DND-41 (cell line): ENCODE measurements around the gene LRP8.

ENCODE experiments used
- ATAC-seq: fragments of 200-7000 bp; cut with Tn5 transposase; 3 replicates; pipeline ENCODE4 v1.9.1; 2021; ENCODE audit warnings: low read depth; ENCODE audit not compliant: insufficient read depth
- DNase-seq: peaks from one replicate; pipeline ENCODE4 v3.0.0-alpha.2; 2020
- H2AFZ ChIP-seq: 2 replicates; pipeline ENCODE4 v1.6.0; 2012; ENCODE audit warnings: low read depth, low read length
- H3K27ac ChIP-seq: 2 replicates; pipeline ENCODE4 v1.5.1; 2012; ENCODE audit warnings: low read length, inconsistent platforms
- H3K27me3 ChIP-seq: fragments of 200-600 bp; sonication (generic); 2 replicates; pipeline ENCODE4 v1.6.0; 2012; ENCODE audit warnings: low read length, mild to moderate bottlenecking, inconsistent platforms; ENCODE audit not compliant: insufficient read depth, poor library complexity
- H3K36me3 ChIP-seq: 2 replicates; pipeline ENCODE4 v1.5.1; 2012; ENCODE audit warnings: low read length, inconsistent platforms; ENCODE audit not compliant: insufficient read depth
- H3K4me1 ChIP-seq: 2 replicates; pipeline ENCODE4 v1.5.1; 2012; ENCODE audit warnings: mild to moderate bottlenecking, low read length; ENCODE audit not compliant: insufficient read depth
- H3K4me2 ChIP-seq: 2 replicates; pipeline ENCODE4 v1.6.0; 2012; ENCODE audit warnings: mild to moderate bottlenecking, moderate library complexity, low read length, inconsistent platforms; ENCODE audit not compliant: insufficient read depth
- H3K4me3 ChIP-seq, 2 experiments: fragments of 200-600 bp in 1 of 2; shearing (Covaris generic) in 1 of 2; 2 replicates each; pipeline ENCODE4 v1.5.1; 2012 to 2016; ENCODE audit warnings: inconsistent platforms in 2 of 2, low read length in 2 of 2, mild to moderate bottlenecking in 2 of 2, low read depth in 1 of 2, moderate library complexity in 1 of 2
- H3K79me2 ChIP-seq: 2 replicates; pipeline ENCODE4 v1.6.0; 2012; ENCODE audit warnings: low read length, inconsistent platforms; ENCODE audit not compliant: insufficient read depth
- H3K9ac ChIP-seq: 2 replicates; pipeline ENCODE4 v1.6.0; 2012; ENCODE audit warnings: low read depth, mild to moderate bottlenecking, inconsistent platforms, low read length, moderate library complexity
- H3K9me3 ChIP-seq: 2 replicates; pipeline ENCODE4 v1.5.1; 2012; ENCODE audit warnings: low read length, moderate library complexity, mild to moderate bottlenecking, inconsistent platforms; ENCODE audit not compliant: insufficient read depth, severe bottlenecking
- H4K20me1 ChIP-seq: 2 replicates; pipeline ENCODE4 v1.6.0; 2012; ENCODE audit warnings: low read length; ENCODE audit not compliant: insufficient read depth
- EZH2 ChIP-seq: IDR thresholded peaks from 3 replicates; pipeline ENCODE4 v1.6.1; 2012; ENCODE audit warnings: borderline replicate concordance, low read depth, mild to moderate bottlenecking, moderate library complexity, low read length, inconsistent platforms; ENCODE audit not compliant: severe bottlenecking
- TF ChIP-seq, protein P1 (sequence below): IDR thresholded peaks from 2 replicates; pipeline ENCODE4 v1.5.1; 2012; ENCODE audit warnings: borderline replicate concordance, low read length, moderate library complexity, mild to moderate bottlenecking; ENCODE audit not compliant: poor library complexity, severe bottlenecking; ENCODE audit errors: extremely low read depth

Gene LRP8

DNA sequence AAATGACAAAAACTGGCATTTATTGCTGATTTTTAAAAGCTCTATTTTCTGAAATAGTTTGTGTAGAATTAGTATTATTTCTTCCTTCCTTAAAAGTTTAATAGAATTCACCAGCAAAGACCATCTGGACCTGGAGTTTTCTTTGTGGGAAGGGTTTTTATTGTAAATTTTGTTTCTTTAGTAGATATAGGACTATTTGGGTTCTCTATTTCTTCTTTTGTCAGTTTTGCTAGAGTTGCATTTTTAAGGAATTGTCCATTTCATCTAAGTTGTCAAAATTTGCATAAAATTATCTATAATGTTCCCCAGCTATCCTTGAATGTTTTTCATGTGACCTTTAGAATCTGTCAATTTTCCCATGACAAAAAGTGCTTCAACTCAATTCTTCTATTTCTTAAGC, 28.8 kb upstream of the LRP8 start:
- H3K27ac ChIP-seq, result no peak overlapping the region
- peaks cover 8% of the 10 kb centered on the region for H3K27me3 ChIP-seq
- H3K4me2 ChIP-seq, result no peak overlapping the region
- no peak overlapping the region for H2AFZ ChIP-seq
- no peaks in the 10 kb centered on the region for H3K4me1 ChIP-seq
- no peaks in the 10 kb centered on the region for H4K20me1 ChIP-seq
- ATAC-seq, result no peak
- H3K9me3 ChIP-seq, result peaks cover 10% of the 10 kb centered on the region
- no peak for TF ChIP-seq EZH2
- TF ChIP-seq, protein P1, sequence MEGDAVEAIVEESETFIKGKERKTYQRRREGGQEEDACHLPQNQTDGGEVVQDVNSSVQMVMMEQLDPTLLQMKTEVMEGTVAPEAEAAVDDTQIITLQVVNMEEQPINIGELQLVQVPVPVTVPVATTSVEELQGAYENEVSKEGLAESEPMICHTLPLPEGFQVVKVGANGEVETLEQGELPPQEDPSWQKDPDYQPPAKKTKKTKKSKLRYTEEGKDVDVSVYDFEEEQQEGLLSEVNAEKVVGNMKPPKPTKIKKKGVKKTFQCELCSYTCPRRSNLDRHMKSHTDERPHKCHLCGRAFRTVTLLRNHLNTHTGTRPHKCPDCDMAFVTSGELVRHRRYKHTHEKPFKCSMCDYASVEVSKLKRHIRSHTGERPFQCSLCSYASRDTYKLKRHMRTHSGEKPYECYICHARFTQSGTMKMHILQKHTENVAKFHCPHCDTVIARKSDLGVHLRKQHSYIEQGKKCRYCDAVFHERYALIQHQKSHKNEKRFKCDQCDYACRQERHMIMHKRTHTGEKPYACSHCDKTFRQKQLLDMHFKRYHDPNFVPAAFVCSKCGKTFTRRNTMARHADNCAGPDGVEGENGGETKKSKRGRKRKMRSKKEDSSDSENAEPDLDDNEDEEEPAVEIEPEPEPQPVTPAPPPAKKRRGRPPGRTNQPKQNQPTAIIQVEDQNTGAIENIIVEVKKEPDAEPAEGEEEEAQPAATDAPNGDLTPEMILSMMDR, result no peak
- no peaks in the 10 kb centered on the region for H3K36me3 ChIP-seq
- no peaks in the 10 kb centered on the region for H3K79me2 ChIP-seq
- no peak overlapping the region for H3K4me3 ChIP-seq
- no peak for DNase-seq
- H3K9ac ChIP-seq, result no peak overlapping the region

GRCh38 chr1:53354119-53354518, 26.2 kb upstream of the LRP8 start:
- TF ChIP-seq, protein P1, result no peak
- no peak for TF ChIP-seq EZH2
- no peak for ATAC-seq
- H3K36me3 ChIP-seq, result no peaks in the 10 kb centered on the region

GRCh38 chr1:53352561-53352960, 24.7 kb upstream of the LRP8 start:
- no peak overlapping the region for H3K27ac ChIP-seq
- no peaks in the 10 kb centered on the region for H3K79me2 ChIP-seq
- H3K27me3 ChIP-seq, result peaks cover 4% of the 10 kb centered on the region
- ATAC-seq (no peak), DNase-seq (no peak)
- no peaks in the 10 kb centered on the region for H4K20me1 ChIP-seq
- H3K4me3 ChIP-seq, result no peak overlapping the region
- no peak overlapping the region for H3K4me2 ChIP-seq
- H3K4me1 ChIP-seq, result no peaks in the 10 kb centered on the region
- H3K36me3 ChIP-seq, result no peaks in the 10 kb centered on the region
- H2AFZ ChIP-seq, result no peak overlapping the region
- no peak overlapping the region for H3K9ac ChIP-seq
- TF ChIP-seq EZH2, result no peak
- H3K9me3 ChIP-seq, result peaks cover 6% of the 10 kb centered on the region

More at GRCh38 chr1:53354119-53354518, 26.2 kb upstream of the LRP8 start:
- H3K9ac ChIP-seq, result no peak overlapping the region
- H3K4me3 ChIP-seq, result no peak overlapping the region
- H4K20me1 ChIP-seq, result no peaks in the 10 kb centered on the region
- H3K9me3 ChIP-seq, result peaks cover 10% of the 10 kb centered on the region
- H3K79me2 ChIP-seq, result no peaks in the 10 kb centered on the region
- DNase-seq, result no peak
- peaks cover 7% of the 10 kb centered on the region for H3K27me3 ChIP-seq
- no peak overlapping the region for H3K4me2 ChIP-seq
- no peaks in the 10 kb centered on the region for H3K4me1 ChIP-seq
- no peak overlapping the region for H2AFZ ChIP-seq
- no peak overlapping the region for H3K27ac ChIP-seq

DNA sequence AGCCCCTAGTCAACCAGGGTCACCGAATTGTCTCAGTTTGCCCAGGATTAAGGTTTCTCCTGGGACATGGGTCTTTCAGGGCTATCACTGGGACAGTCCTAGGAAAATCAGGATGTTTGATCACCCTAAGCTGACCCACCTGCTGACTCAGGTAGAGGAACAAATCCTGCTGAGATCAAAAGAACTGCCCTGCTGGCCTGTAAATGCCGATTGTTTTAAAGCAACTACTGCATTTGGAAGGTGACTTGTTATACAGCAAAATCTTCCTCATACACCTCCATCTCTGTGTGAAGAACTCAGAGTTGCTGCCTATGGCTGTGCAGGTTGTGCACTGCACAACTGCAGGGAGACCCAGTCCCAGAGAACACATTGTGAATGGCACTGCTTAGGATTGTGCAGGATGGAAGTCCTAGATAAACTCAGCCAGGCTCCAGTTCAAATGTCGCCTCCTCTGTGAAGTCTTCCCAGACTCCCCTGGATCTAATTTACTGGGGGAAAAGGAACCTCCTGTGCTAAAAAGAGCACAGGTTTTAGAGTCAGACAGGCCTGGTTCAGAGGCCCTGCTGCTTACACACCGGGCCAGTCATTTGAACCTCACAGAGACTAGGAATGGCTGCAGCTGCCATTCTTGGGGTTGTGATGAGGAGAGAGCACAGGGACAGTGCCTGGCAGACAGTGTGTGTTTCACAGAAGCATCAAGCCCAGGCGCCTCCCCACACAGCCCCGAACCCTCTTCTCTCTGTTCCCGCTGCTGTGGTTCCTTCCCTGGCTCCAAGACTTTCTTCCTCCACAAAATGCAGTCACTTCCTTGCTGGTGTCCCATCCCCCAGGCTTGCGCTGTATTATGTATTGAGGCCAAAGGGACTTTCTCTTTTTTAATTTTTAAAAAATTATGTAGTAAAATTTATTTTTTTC, 23.2 kb upstream of the LRP8 start:
- Histone ChIP-seq H2AFZ (no peak overlapping the region), H3K9ac (no peak overlapping the region), H3K4me2 (no peak overlapping the region), H3K27me3 (peaks cover 4% of the 10 kb centered on the region), H3K79me2 (no peaks in the 10 kb centered on the region), H3K4me3 (no peak overlapping the region), H3K4me1 (no peaks in the 10 kb centered on the region), H3K27ac (no peak overlapping the region), H4K20me1 (no peaks in the 10 kb centered on the region), H3K36me3 (no peaks in the 10 kb centered on the region), H3K9me3 (no peaks in the 10 kb centered on the region)
- TF ChIP-seq, protein P1, result no peak
- no peak for TF ChIP-seq EZH2
- DNase-seq, result no peak
- ATAC-seq, result no peak
